ENCODE data around the gene CCL7.

GRCh38 chr17:34236281-34236892 is 33.6 kb upstream of the CCL7 start:
- TF ChIP-seq TAF1 (IDR thresholded peaks at IDR 0.05; ENCODE audit: borderline replicate concordance, insufficient read depth, low read length): no peak
- no peak for TF ChIP-seq POLR2AphosphoS5 (IDR thresholded peaks at IDR 0.05; ENCODE audit: low read depth, low read length)
- TF ChIP-seq SIN3A (IDR thresholded peaks at IDR 0.05; ENCODE audit: borderline replicate concordance, insufficient read depth, low read length): no peak
- no peak for TF ChIP-seq REST (IDR thresholded peaks at IDR 0.05; ENCODE audit: insufficient read depth in 1 of 2, low read depth in 2 of 2, low read length in 2 of 2)
- TF ChIP-seq FOXP2 (optimal IDR thresholded peaks at IDR 0.05; ENCODE audit: borderline replicate concordance, extremely low read depth, extremely low read length, insufficient read depth): no peak
